Superior temporal gyrus (tissue), 1 donor: ENCODE results near the gene OR1F1.
"Not testable (repeated sequence)": the region's sequence is repeated elsewhere in the genome, so short reads cannot be mapped to it uniquely, and the experiment has no call there.

Experiments used
- DNase-seq: peaks from one replicate; pipeline ENCODE4 v3.0.0-alpha.2; 2016; ENCODE audit errors: extremely low spot score

The OR1F1 gene

GRCh38 chr16:3187798-3188674 lies at the start of gene OR1F1:
Gene OR1F1, plus strand, starts transcription at chr16:3188204.
- no peak for DNase-seq

GRCh38 chr16:3138342-3138741 lies 49.7 kb upstream of the OR1F1 start:
- DNase-seq, result no peak

DNA sequence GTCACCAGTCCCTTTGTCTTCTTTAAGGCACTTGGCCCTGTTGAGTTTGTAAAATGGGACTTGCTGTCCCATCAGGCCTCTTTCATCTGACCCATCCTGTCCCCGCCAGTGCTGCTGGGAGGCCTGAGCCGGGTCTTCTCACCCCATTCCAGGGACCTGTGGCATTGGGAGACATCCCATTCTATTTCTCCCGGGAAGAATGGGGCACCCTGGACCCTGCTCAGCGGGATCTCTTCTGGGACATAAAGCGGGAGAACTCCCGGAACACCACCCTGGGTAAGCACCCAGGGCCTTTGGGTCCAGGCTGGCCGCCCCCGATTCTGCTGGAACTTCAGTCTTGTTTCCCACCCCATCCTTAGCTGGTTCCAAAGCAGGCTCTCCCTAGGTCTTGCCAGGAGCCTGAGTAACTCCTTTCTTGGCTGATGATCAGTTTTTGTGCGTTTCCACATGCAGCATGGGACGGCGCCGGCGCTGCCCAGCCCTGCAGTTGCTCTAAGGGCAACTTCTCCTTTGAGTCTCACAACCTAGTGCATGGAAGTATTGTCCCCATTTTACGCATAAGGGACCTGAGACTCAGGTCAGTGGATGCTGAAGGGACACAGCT lies 49.1 kb upstream of the OR1F1 start:
- no peak for DNase-seq

DNA sequence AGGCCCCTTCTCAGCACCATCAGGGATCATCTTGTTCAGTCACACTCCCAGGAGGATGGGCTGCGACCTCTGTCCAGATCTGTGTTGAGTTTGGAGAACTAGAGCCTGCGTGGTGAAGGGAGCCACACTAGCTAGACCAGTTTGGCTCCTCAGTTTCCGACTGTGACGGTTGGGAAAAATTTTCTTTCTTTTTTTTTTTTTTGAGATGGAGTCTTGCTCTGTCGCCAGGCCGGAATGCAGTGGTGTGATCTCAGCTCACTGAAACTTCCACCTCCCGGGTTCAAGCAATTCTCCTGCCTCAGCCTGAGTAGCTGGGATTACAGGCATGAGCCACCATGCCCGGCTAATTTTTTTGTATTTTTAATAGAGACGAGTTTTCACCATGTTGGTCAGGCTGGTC lies 48.4 kb upstream of the OR1F1 start:
- DNase-seq, result not testable (repeated sequence)

DNA sequence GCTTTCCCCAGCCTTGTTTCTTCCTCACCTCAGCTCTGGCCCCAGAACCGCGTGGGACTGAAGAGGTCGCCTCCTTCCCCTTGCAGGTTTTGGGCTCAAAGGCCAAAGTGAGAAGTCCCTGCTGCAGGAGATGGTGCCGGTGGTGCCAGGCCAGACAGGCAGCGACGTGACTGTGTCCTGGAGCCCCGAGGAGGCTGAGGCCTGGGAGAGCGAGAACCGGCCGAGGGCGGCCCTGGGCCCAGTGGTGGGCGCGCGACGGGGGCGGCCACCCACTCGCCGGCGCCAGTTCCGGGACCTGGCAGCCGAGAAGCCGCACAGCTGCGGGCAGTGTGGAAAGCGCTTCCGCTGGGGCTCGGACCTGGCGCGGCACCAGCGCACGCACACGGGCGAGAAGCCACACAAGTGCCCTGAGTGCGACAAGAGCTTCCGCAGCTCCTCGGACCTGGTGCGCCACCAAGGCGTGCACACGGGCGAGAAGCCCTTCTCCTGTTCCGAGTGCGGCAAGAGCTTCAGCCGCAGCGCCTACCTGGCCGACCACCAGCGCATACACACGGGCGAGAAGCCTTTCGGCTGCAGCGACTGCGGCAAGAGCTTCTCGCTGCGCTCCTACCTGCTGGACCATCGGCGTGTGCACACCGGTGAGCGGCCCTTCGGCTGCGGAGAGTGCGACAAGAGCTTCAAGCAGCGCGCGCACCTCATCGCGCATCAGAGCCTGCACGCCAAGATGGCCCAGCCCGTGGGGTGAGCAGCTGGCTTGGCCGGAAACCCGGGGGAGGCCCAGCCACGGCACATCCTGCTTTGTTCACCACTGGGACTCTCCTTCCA lies 47.2 kb upstream of the OR1F1 start:
- no peak for DNase-seq

DNA sequence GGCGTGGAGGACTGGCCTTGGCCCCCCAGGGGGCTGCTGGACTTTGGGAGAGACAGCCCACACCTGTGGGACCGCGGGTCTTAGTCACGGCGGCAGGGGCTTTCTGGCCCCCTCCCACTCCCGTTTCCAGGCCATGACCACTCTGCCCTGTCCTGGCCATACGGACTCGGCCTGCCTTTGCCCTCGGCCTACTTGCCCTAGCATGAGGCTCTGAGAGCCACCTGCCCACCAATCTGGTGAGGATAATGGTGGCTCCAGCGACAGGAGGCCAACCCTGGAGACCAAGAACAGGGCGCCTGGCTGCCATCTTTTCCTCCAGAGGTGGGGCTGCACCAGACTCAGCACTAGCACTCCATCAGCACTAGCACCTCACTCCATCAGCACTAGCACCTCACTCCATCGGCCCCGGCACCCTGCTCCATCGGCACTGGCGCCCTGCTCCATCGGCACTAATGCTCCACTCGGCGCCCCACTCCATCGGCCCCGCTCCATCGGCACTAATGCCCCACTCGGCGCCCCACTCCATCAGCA lies 46.2 kb upstream of the OR1F1 start:
- no peak for DNase-seq

DNA sequence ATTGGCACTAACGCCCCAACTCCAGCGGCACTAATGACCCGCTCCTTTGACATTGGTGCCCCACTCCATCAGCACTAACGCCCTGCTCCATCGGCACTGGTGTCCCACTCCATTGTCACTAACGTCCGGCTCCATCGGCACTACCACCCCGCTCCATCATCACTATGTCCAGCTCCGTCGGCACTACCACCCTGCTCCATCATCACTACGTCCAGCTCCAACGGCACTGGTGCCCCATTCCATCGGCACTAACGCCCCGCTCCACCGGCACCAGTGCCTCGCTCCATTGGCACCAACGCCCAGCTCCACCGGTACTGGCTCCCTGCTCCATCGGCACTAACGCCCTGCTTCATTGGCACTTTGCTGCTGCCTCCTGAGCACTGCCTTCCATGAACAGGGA lies 45.7 kb upstream of the OR1F1 start:
- no peak for DNase-seq

DNA sequence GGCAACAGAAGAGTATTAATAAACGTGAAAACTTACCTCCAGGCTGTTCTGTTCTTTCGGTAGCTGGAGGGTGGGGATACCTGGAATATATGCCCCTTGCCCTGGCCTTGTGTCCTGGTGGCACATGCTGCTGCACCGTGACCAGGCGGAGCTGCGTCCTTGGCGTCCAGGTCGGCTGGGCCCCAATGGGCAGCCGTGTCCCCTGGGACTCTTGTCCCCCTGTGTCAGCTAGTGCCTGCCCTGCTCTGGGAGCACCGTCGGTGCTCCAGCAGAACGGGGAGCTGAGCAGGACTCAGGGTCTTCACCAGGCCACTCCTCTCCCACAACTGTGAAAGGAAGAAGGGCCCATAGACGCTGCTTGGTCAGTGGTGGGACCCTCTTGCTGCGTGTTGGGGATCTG lies 45.2 kb upstream of the OR1F1 start:
- no peak for DNase-seq

DNA sequence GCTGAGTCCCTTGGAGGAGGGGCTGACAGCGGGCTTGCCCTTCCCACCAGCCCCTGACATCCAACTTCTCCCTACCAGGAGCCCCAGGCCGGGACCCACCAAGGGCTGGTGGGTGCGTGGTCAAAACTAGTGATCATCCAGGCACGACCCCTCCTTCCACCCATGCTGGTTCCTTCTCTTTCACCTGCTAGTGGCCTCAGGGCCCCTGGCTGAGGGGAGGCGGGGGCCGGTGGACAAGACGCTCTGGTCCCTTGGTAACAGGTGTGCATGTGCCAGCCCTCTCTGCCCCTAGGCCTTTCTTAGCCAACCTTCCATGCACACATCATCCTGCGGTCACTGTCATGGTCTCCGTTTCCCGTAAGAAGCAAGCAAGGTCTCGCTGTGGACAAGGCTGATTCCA lies 44.8 kb upstream of the OR1F1 start:
- no peak for DNase-seq

GRCh38 chr16:3143598-3144320 lies 44.2 kb upstream of the OR1F1 start:
- no peak for DNase-seq

- DNase-seq, result no peak
These were observed 43.6 kb upstream of the OR1F1 start for GRCh38 chr16:3144321-3144983.

GRCh38 chr16:3145151-3145550 lies 42.9 kb upstream of the OR1F1 start:
- DNase-seq, result no peak

DNA sequence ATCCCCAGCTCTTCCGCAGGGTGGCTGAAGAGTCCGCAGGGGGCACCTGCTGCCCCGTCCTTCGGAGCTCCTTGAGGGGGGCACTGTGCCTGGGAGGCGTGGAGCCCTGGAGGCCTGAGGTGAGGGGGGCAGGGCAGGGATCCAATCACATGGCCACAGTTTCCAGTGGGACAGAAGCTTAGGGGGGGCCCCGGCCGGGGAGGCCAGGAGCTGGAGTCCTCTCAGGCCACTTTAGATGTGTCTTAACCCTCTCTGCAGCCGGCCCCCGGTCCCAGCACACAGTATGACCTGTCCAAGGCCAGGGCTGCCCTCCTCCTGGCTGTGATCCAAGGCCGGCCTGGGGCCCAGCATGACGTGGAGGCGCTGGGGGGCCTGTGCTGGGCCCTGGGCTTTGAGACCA lies 42.3 kb upstream of the OR1F1 start:
- no peak for DNase-seq

GRCh38 chr16:3147046-3147756 lies 40.8 kb upstream of the OR1F1 start:
- DNase-seq, result no peak

DNA sequence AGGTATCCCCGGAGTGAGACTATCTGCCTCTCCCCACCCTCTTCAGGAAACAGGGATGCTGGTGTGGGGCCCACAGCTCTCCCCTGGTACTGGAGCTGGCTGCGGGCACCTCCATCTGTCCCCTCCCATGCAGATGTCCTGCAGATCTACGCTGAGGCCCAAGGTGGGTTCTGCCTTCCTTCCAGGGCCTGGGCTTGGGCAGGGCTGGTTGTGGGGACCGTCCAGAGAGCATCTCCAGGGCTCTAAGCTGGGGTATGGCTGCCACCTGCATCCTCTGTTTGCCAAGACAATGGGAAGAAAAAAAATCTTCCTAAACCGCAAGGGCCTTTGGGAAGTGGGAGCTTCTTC lies 40.3 kb upstream of the OR1F1 start:
- DNase-seq, result no peak

- no peak for DNase-seq
These were observed 39.5 kb upstream of the OR1F1 start for GRCh38 chr16:3148256-3149192.

- no peak for DNase-seq
These were observed 38.8 kb upstream of the OR1F1 start for GRCh38 chr16:3149193-3149530.

DNA sequence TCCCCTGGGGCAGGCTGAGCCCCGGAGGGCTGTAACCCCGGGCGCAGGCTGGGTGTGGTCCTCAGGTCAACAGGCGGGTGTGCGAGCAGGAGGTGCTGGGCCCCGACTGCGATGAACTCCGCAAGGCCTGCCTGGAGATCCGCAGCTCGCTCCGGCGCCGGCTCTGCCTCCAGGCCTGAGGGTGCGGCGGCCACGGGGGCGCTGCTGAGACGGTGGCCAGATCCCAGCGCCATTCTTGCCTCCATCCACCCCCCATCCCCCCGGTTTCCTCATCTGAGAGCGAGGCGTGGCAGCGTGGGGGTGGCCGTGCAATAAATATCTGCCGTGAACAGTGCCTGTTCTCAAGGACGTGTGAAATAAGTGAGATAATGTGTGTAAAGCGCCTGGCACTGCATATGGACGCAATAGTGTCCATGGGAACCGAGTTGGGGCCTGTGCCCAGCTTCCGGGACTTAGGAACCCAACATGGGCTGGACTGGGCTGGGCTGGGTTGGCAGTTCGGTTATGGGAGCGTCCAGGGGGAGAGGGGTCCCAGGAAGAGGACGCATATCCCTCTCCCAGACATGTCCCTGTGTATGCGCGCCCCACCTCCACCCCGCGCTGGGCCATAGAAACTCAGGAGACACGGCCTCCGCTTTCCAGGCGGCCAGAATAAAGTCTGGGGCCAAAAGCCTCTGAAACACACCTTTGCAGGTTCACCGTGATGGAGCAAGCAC lies 38.2 kb upstream of the OR1F1 start:
- peak; percentile 55 for DNase-seq
